Sigmoid colon (tissue), 7 donors: Measurements from ENCODE around the gene KIAA1217. TPM values are rescaled to one million over a fixed set of nuclear protein-coding genes. Genes with fewer than 3 reads are reported as not detected.

Source experiments
- DNase-seq: peaks from one replicate; pipeline ENCODE4 v3.0.0-alpha.2; 2019
- H3K27ac ChIP-seq, 4 donors: fragments of 200-600 bp; sonication (generic); one replicate each; pipeline ENCODE4 v1.5.1; 2016 to 2019; ENCODE audit warnings: mild to moderate bottlenecking in 1 of 4
- H3K27me3 ChIP-seq, 3 donors: fragments of 200-600 bp; sonication (generic); one replicate each; pipeline ENCODE4 v1.5.1; 2019; ENCODE audit warnings: mild to moderate bottlenecking in 1 of 3
- H3K36me3 ChIP-seq, 4 donors: fragments of 200-600 bp; sonication (generic); one replicate each; pipeline ENCODE4 v1.5.1; 2016 to 2019
- H3K4me1 ChIP-seq, 4 donors: fragments of 200-600 bp; sonication (generic); one replicate each; pipeline ENCODE4 v1.5.1; 2017 to 2019
- H3K4me3 ChIP-seq, 4 donors: fragments of 200-600 bp; sonication (generic); one replicate each; pipeline ENCODE4 v1.5.1; 2017 to 2019; ENCODE audit warnings: mild to moderate bottlenecking in 2 of 4, moderate library complexity in 1 of 4
- H3K9me3 ChIP-seq, 4 donors: fragments of 200-600 bp in 3 of 4; sonication (generic) in 3 of 4; one replicate each; pipeline versions ENCODE4 v1.5.1 to v1.6.1; 2013 to 2019
- EP300 ChIP-seq, 4 donors: sonication (generic); formaldehyde crosslinking; IDR thresholded peaks; one replicate each; pipeline ENCODE4 v1.6.1; 2017; ENCODE audit warnings: antibody characterized with exemption in 4 of 4
- POLR2A ChIP-seq, 2 donors: fragments of 450-650 bp; IDR thresholded peaks; one replicate each; pipeline ENCODE4 v1.6.1; 2016; ENCODE audit warnings: antibody characterized with exemption in 2 of 2, mild to moderate bottlenecking in 2 of 2, moderate library complexity in 2 of 2
- POLR2AphosphoS5 ChIP-seq, 4 donors: sonication (generic); formaldehyde crosslinking; IDR thresholded peaks; one replicate each; pipeline ENCODE4 v1.6.1; 2017; ENCODE audit warnings: antibody characterized with exemption in 4 of 4
- WGBS, 2 donors: extraction: QIAGEN DNeasy Blood & Tissue Kit; methylation state at CpG; one replicate each; pipeline ENCODE4 v1.1.7; 2013; 5-methylcytosine and 5-hydroxymethylcytosine counted together
- intact Hi-C: fragments of 100-400 bp; cut with DNase I; formaldehyde crosslinking; loops from one replicate; pipeline ENCODE4 v1.15.1; 2023
- polyA plus RNA-seq, 3 donors: library from polyadenylated mRNA; stranded (reverse); fragments of 200-250 nt; gene quantifications; one replicate each; pipeline ENCODE4 v1.2.3, GENCODE V29; 2013
- total RNA-seq, 4 donors: library from RNA; depleted of rRNA; stranded (reverse); fragments of >200 nt; gene quantifications; one replicate each; pipeline ENCODE4 v1.1.0, GENCODE V29; 2016
- TF ChIP-seq, protein P1 (sequence below), 4 experiments: fragments of 450-650 bp in 3 of 4; fragments of 200-600 bp in 1 of 4; IDR thresholded peaks; one replicate each; pipeline ENCODE4 v1.5.1; 2016 to 2019; ENCODE audit warnings: antibody characterized with exemption in 4 of 4, mild to moderate bottlenecking in 3 of 4, moderate library complexity in 2 of 4
- donor health status: healthy with polysubstance abuse.
- donor health status: Bipolar disorder and iron deficiency.
- donor health status: healthy.

KIAA1217 gene
- total and polyA plus RNA-seq, 7 donors = 7.6 to 31.9 (median 15.0) TPM

GRCh38 chr10:24339387-24339786, 130.4 kb downstream of the KIAA1217 start:
- H3K27me3 ChIP-seq = no peaks in the 10 kb centered on the region
- peaks cover 0 to 14% (median 5%) of the 10 kb centered on the region in 4 donors for H3K4me1 ChIP-seq
- no peaks in the 10 kb centered on the region for H3K36me3 ChIP-seq
- H3K9me3 ChIP-seq = no peaks in the 10 kb centered on the region
- no peak for DNase-seq
- TF ChIP-seq EP300 (IDR thresholded peaks at IDR 0.05) = no peak
- no peak for TF ChIP-seq POLR2AphosphoS5 (IDR thresholded peaks at IDR 0.05)
- TF ChIP-seq, protein P1, sequence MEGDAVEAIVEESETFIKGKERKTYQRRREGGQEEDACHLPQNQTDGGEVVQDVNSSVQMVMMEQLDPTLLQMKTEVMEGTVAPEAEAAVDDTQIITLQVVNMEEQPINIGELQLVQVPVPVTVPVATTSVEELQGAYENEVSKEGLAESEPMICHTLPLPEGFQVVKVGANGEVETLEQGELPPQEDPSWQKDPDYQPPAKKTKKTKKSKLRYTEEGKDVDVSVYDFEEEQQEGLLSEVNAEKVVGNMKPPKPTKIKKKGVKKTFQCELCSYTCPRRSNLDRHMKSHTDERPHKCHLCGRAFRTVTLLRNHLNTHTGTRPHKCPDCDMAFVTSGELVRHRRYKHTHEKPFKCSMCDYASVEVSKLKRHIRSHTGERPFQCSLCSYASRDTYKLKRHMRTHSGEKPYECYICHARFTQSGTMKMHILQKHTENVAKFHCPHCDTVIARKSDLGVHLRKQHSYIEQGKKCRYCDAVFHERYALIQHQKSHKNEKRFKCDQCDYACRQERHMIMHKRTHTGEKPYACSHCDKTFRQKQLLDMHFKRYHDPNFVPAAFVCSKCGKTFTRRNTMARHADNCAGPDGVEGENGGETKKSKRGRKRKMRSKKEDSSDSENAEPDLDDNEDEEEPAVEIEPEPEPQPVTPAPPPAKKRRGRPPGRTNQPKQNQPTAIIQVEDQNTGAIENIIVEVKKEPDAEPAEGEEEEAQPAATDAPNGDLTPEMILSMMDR (IDR thresholded peaks at IDR 0.05) = no peak
- no peak for TF ChIP-seq POLR2A (IDR thresholded peaks at IDR 0.05)
- no peak overlapping the region for H3K27ac ChIP-seq
- intact Hi-C loops = no loop called here
- no peak overlapping the region for H3K4me3 ChIP-seq
- 69 to 74% methylated on average over 1 of the region's 1 CpG for WGBS, 2 donors

DNA sequence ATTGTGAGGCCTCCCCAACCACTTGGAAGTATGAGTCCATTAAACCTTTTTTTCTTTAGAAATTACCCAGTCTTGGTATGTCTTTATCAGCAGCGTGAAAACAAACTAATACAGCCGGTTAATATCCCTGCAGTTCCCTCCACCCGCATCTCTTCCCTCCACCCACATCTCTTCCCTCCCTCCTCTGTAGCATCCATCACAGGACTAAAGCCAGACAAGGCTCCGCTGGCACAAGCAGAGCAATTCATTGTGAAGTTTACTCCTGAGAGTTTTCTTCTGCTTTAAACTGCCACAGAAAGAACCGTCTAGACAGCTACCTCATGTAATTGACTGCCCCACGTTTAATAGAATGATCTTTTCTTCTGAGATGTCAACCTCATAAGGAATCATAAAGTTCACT, 131.5 kb downstream of the KIAA1217 start:
- H3K27me3 ChIP-seq = no peaks in the 10 kb centered on the region
- H3K36me3 ChIP-seq = no peaks in the 10 kb centered on the region
- peaks cover 0 to 19% (median 9%) of the 10 kb centered on the region in 4 donors for H3K4me1 ChIP-seq
- TF ChIP-seq POLR2A (IDR thresholded peaks at IDR 0.05) = no peak
- TF ChIP-seq POLR2AphosphoS5 (IDR thresholded peaks at IDR 0.05) = no peak
- TF ChIP-seq EP300 (IDR thresholded peaks at IDR 0.05) = no peak
- TF ChIP-seq, protein P1 (IDR thresholded peaks at IDR 0.05) = no peak
- no peak for DNase-seq
- 80 to 91% methylated on average over 6 of the region's 6 CpGs for WGBS, 2 donors
- no peak overlapping the region for H3K4me3 ChIP-seq
- no peak overlapping the region for H3K27ac ChIP-seq
- intact Hi-C loops = no loop called here
- no peaks in the 10 kb centered on the region for H3K9me3 ChIP-seq

DNA sequence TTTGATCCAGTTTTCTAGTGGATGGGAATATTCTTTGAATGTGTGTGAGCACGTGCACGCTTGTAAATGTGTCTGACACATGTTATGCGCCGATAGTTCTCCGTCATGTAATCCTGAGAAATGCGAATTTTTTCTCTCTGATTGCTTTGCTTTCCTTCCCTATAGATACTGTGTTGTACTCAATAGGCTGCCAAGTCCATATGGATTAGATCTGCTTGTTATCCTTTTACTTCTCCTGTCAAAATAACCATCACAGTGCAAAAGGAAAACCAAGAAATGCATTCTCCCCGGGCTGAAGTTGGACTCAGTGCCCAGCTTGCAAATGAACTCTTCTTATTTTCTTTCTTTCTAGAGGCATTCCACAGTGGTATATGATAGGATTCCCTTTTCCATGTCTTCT, 131.9 kb downstream of the KIAA1217 start:
- Histone ChIP-seq H3K9me3 (no peaks in the 10 kb centered on the region), H3K4me1 (peaks cover 0 to 19% (median 9%) of the 10 kb centered on the region in 4 donors), H3K27me3 (no peaks in the 10 kb centered on the region), H3K4me3 (no peak overlapping the region), H3K27ac (peak overlapping the region in 1 of 4 donors; percentile 23), H3K36me3 (no peaks in the 10 kb centered on the region)
- intact Hi-C loops = no loop called here
- DNase-seq = no peak
- TF ChIP-seq, protein P1 (IDR thresholded peaks at IDR 0.05) = no peak
- TF ChIP-seq POLR2A (IDR thresholded peaks at IDR 0.05) (no peak), EP300 (IDR thresholded peaks at IDR 0.05) (no peak), POLR2AphosphoS5 (IDR thresholded peaks at IDR 0.05) (no peak)
- 87 to 94% methylated on average over 7 of the region's 7 CpGs for WGBS, 2 donors

DNA sequence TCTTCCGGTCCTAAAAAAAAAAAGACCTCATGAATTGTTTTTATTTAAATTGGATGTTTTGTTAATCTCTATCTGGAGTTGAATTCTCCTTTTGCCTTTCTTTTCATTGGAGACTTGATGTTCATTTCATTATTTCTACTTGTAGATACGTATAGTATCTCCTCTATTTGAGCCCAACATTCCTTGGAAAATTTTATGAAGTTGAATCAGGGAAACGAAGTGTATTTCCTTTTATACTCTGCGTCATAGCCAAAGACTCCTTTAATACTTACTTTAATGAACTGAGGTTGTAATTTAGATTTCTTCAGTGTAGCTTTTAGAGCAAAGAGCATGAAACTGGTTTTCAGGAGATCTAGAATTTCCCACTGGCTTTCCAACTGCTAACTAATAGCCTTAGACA, 132.4 kb downstream of the KIAA1217 start:
- intact Hi-C loops = no loop called here
- no peaks in the 10 kb centered on the region for H3K36me3 ChIP-seq
- peaks cover 0 to 19% (median 9%) of the 10 kb centered on the region in 4 donors for H3K4me1 ChIP-seq
- no peak overlapping the region for H3K4me3 ChIP-seq
- H3K27me3 ChIP-seq = no peaks in the 10 kb centered on the region
- peak overlapping the region in 1 of 4 donors; percentile 23 for H3K27ac ChIP-seq
- DNase-seq = no peak
- H3K9me3 ChIP-seq = no peaks in the 10 kb centered on the region
- TF ChIP-seq, protein P1 (IDR thresholded peaks at IDR 0.05) = no peak
- no peak for TF ChIP-seq EP300 (IDR thresholded peaks at IDR 0.05)
- TF ChIP-seq POLR2AphosphoS5 (IDR thresholded peaks at IDR 0.05) = no peak
- TF ChIP-seq POLR2A (IDR thresholded peaks at IDR 0.05) = no peak
- 85 to 91% methylated on average over 4 of the region's 4 CpGs for WGBS, 2 donors

GRCh38 chr10:24341897-24342296, 133.0 kb downstream of the KIAA1217 start:
- Histone ChIP-seq H3K36me3 (no peaks in the 10 kb centered on the region), H3K4me3 (no peak overlapping the region), H3K27ac (peak overlapping the region in 1 of 4 donors; percentile 1), H3K27me3 (no peaks in the 10 kb centered on the region), H3K4me1 (peaks cover 0 to 19% (median 9%) of the 10 kb centered on the region in 4 donors), H3K9me3 (no peaks in the 10 kb centered on the region)
- TF ChIP-seq POLR2AphosphoS5 (IDR thresholded peaks at IDR 0.05) (no peak), POLR2A (IDR thresholded peaks at IDR 0.05) (no peak), EP300 (IDR thresholded peaks at IDR 0.05) (no peak)
- TF ChIP-seq, protein P1 (IDR thresholded peaks at IDR 0.05) = no peak
- intact Hi-C loops = no loop called here
- DNase-seq = no peak
- WGBS, 2 donors = 77 to 83% methylated on average over 2 of the region's 2 CpGs
